Measurements from ENCODE around the gene OAF. TPM values are rescaled to one million over a fixed set of nuclear protein-coding genes. Genes with fewer than 3 reads are reported as not detected.

OAF gene
- total and polyA plus RNA-seq, 2 donors = 4.9 to 5.3 TPM

- Histone ChIP-seq H3K27ac (ENCODE audit: low read depth in 1 of 2, low read length in 1 of 2) (no peak overlapping the region), H3K27me3 (ENCODE audit: control insufficient read depth in 2 of 2, insufficient read depth in 1 of 2, low read length in 1 of 2) (peaks cover 0 to 40% of the 10 kb centered on the region in 2 donors), H3K4me3 (ENCODE audit: low read length in 2 of 2) (no peak overlapping the region), H3K4me1 (ENCODE audit: control insufficient read depth in 2 of 2, insufficient read depth in 2 of 2, low read length in 2 of 2) (peaks cover 5 to 19% of the 10 kb centered on the region in 2 donors), H3K9me3 (ENCODE audit: control insufficient read depth in 2 of 2, insufficient read depth in 1 of 2, low read length in 1 of 2) (no peaks in the 10 kb centered on the region), H3K36me3 (ENCODE audit: control insufficient read depth in 2 of 2, insufficient read depth in 2 of 2, low read length in 1 of 2) (no peaks in the 10 kb centered on the region)
- no peak for DNase-seq (ENCODE audit: low read depth in 6 of 9, low spot score in 9 of 9)
- WGBS = 97% methylated on average over 7 of the region's 7 CpGs
Measured at GRCh38 chr11:120207512-120207911, 3.3 kb upstream of the OAF start.

DNA sequence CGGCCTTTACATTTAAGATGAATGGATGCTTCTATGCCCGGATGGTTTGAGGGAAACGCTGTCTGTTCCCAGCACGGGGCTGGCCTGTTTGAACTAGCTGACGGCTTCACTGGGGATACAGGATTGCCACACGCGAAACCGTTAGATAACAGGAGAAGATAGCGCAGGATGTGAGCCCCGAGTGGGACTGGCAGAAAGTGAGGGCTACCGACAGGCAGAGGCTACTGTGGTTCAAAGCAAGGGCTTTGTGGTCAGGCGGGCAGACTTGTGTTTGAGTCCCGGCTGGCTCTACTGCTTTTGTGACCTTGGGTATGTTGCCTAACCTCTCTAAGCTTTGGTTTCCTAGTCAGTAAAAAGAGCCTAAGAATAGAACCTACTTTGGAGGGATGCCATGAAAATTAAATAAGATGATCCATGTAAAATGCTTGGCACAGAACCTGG, 2.8 kb upstream of the OAF start:
- Histone ChIP-seq H3K27ac (ENCODE audit: low read depth in 1 of 2, low read length in 1 of 2) (no peak overlapping the region), H3K4me1 (ENCODE audit: control insufficient read depth in 2 of 2, insufficient read depth in 2 of 2, low read length in 2 of 2) (peaks cover 5 to 19% of the 10 kb centered on the region in 2 donors)

GRCh38 chr11:120208777-120209176, 2.1 kb upstream of the OAF start:
- no peaks in the 10 kb centered on the region for H3K36me3 ChIP-seq (ENCODE audit: control insufficient read depth in 2 of 2, insufficient read depth in 2 of 2, low read length in 1 of 2)
- no peaks in the 10 kb centered on the region for H3K9me3 ChIP-seq (ENCODE audit: control insufficient read depth in 2 of 2, insufficient read depth in 1 of 2, low read length in 1 of 2)
- DNase-seq (ENCODE audit: low read depth in 6 of 9, low spot score in 9 of 9) = no peak
- 76% methylated on average over 6 of the region's 6 CpGs for WGBS
- no peak overlapping the region for H3K4me3 ChIP-seq (ENCODE audit: low read length in 2 of 2)
- peaks cover 5 to 19% of the 10 kb centered on the region in 2 donors for H3K4me1 ChIP-seq (ENCODE audit: control insufficient read depth in 2 of 2, insufficient read depth in 2 of 2, low read length in 2 of 2)
- H3K27ac ChIP-seq (ENCODE audit: low read depth in 1 of 2, low read length in 1 of 2) = no peak overlapping the region
- peaks cover 0 to 42% of the 10 kb centered on the region in 2 donors for H3K27me3 ChIP-seq (ENCODE audit: control insufficient read depth in 2 of 2, insufficient read depth in 1 of 2, low read length in 1 of 2)

More for the DNA sequence above, 2.8 kb upstream of the OAF start:
- no peak overlapping the region for H3K4me3 ChIP-seq (ENCODE audit: low read length in 2 of 2)
- 77% methylated on average over 13 of the region's 13 CpGs for WGBS
- no peaks in the 10 kb centered on the region for H3K9me3 ChIP-seq (ENCODE audit: control insufficient read depth in 2 of 2, insufficient read depth in 1 of 2, low read length in 1 of 2)
- peaks cover 0 to 42% of the 10 kb centered on the region in 2 donors for H3K27me3 ChIP-seq (ENCODE audit: control insufficient read depth in 2 of 2, insufficient read depth in 1 of 2, low read length in 1 of 2)
- no peak for DNase-seq (ENCODE audit: low read depth in 6 of 9, low spot score in 9 of 9)
- H3K36me3 ChIP-seq (ENCODE audit: control insufficient read depth in 2 of 2, insufficient read depth in 2 of 2, low read length in 1 of 2) = no peaks in the 10 kb centered on the region

GRCh38 chr11:120209746-120210625, 846 bp upstream of the OAF start:
- Histone ChIP-seq H3K27me3 (ENCODE audit: control insufficient read depth in 2 of 2, insufficient read depth in 1 of 2, low read length in 1 of 2) (peaks cover 0 to 42% of the 10 kb centered on the region in 2 donors), H3K4me3 (ENCODE audit: low read length in 2 of 2) (peak overlapping the region; percentile 42 to 66), H3K27ac (ENCODE audit: low read depth in 1 of 2, low read length in 1 of 2) (peak overlapping the region in 1 of 2 donors; percentile 62), H3K9me3 (ENCODE audit: control insufficient read depth in 2 of 2, insufficient read depth in 1 of 2, low read length in 1 of 2) (no peaks in the 10 kb centered on the region), H3K36me3 (ENCODE audit: control insufficient read depth in 2 of 2, insufficient read depth in 2 of 2, low read length in 1 of 2) (no peaks in the 10 kb centered on the region), H3K4me1 (ENCODE audit: control insufficient read depth in 2 of 2, insufficient read depth in 2 of 2, low read length in 2 of 2) (peaks cover 5 to 19% of the 10 kb centered on the region in 2 donors)
- peak in 1 of 9 donors; percentile 9 for DNase-seq (ENCODE audit: low read depth in 6 of 9, low spot score in 9 of 9)
- WGBS = 21% methylated on average over 26 of the region's 26 CpGs

DNA sequence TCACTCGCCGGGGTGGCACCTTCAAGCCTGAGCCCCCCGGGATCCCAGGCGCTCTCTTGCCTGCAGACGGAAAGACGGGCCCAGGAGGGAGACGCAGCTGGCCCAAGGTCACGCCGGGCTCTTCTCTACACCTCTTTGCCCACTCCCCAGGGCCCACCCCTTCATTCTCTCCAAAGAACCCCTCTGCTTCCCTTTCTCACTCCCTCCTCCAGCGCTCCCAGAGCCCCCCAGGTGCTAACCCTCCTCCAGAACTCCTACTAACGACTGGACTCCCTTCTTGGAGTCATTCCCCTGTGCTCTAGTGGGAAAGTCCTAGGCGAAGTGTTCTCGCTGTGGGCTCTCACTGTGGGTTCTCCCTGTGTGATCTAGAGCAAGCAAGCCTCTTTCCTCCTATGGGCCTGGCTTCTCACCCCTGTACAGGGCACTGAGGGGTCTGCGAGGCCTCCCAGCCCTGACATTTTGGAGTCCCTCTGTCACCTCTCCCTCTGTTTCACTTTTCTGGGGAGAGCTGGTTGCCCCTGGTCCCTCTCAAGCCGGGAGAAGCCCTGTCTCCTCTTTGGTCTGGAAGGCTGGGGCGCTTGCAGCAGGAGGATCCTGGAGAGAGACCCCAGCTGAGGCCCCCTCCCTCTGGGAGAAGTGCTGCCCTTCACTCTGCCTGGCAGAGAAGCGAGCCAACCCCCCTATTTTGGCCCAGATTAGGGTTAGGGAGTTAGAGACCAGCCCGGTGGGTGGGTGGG, 858 bp downstream of the OAF start:
- 22% methylated on average over 18 of the region's 18 CpGs for WGBS
- peak overlapping the region in 1 of 2 donors; percentile 55 for H3K27ac ChIP-seq (ENCODE audit: low read depth in 1 of 2, low read length in 1 of 2)
- DNase-seq (ENCODE audit: low read depth in 6 of 9, low spot score in 9 of 9) = no peak
- H3K27me3 ChIP-seq (ENCODE audit: control insufficient read depth in 2 of 2, insufficient read depth in 1 of 2, low read length in 1 of 2) = peaks cover 0 to 42% of the 10 kb centered on the region in 2 donors
- no peaks in the 10 kb centered on the region for H3K36me3 ChIP-seq (ENCODE audit: control insufficient read depth in 2 of 2, insufficient read depth in 2 of 2, low read length in 1 of 2)
- no peaks in the 10 kb centered on the region for H3K9me3 ChIP-seq (ENCODE audit: control insufficient read depth in 2 of 2, insufficient read depth in 1 of 2, low read length in 1 of 2)
- H3K4me1 ChIP-seq (ENCODE audit: control insufficient read depth in 2 of 2, insufficient read depth in 2 of 2, low read length in 2 of 2) = peaks cover 5 to 16% of the 10 kb centered on the region in 2 donors
- peak overlapping the region; percentile 38 to 66 for H3K4me3 ChIP-seq (ENCODE audit: low read length in 2 of 2)

DNA sequence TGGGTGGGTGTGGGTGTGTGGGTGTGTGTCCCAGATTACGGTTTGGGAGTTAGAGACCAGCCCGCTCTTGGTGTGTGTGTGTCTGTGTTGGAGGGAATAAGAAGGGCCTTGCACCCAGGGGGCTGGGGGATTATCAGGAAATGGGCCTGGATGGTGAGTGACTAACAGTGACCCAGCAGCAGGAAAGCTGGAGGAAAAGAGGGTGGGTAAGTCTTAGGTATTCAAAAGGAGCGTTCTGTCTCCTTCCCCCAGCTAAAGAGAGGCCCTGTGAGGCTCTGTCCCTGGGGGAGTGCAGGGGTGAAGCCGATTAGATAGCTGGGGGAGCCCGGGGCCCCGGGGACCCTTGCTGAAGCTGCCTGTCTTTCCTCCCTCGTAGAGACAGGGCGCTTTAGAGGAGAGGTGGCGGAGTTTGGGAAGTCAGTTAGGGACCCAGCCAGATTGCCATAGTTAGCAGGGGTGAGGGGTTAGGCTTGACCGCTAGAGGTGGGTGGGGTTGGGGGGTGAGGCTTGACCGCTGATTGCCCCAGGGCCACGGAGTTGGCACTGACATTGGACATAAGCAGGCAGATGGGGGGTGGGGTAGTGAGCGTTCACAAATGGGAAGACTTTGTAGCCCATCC, 1.5 kb downstream of the OAF start:
- Histone ChIP-seq H3K27ac (ENCODE audit: low read depth in 1 of 2, low read length in 1 of 2) (no peak overlapping the region), H3K4me1 (ENCODE audit: control insufficient read depth in 2 of 2, insufficient read depth in 2 of 2, low read length in 2 of 2) (peaks cover 5 to 16% of the 10 kb centered on the region in 2 donors), H3K36me3 (ENCODE audit: control insufficient read depth in 2 of 2, insufficient read depth in 2 of 2, low read length in 1 of 2) (no peaks in the 10 kb centered on the region), H3K4me3 (ENCODE audit: low read length in 2 of 2) (no peak overlapping the region), H3K27me3 (ENCODE audit: control insufficient read depth in 2 of 2, insufficient read depth in 1 of 2, low read length in 1 of 2) (peaks cover 0 to 42% of the 10 kb centered on the region in 2 donors), H3K9me3 (ENCODE audit: control insufficient read depth in 2 of 2, insufficient read depth in 1 of 2, low read length in 1 of 2) (no peaks in the 10 kb centered on the region)
- 81% methylated on average over 13 of the region's 13 CpGs for WGBS
- DNase-seq (ENCODE audit: low read depth in 6 of 9, low spot score in 9 of 9) = no peak

DNA sequence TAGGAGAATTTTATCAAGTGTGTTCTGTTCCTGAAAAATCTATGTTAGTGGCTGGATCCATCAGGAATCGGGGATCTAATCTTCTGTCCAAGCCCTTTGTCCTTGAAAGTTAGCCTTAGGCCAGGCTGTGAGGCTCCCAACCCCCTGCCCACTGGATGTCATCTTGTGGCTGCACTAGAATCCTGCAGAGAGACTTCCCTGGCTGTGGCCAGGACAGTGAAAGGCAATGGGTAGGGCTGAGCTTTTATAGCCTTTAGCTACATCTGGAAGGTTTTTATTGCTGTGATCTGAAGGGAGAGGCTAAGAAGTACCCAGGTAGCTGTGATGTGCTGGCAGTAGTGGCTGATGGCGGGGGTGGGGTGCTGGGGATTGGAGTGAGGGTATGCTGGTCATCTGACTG, 2.1 kb downstream of the OAF start:
- Histone ChIP-seq H3K4me1 (ENCODE audit: control insufficient read depth in 2 of 2, insufficient read depth in 2 of 2, low read length in 2 of 2) (peaks cover 5 to 14% of the 10 kb centered on the region in 2 donors), H3K27ac (ENCODE audit: low read depth in 1 of 2, low read length in 1 of 2) (no peak overlapping the region), H3K9me3 (ENCODE audit: control insufficient read depth in 2 of 2, insufficient read depth in 1 of 2, low read length in 1 of 2) (no peaks in the 10 kb centered on the region), H3K27me3 (ENCODE audit: control insufficient read depth in 2 of 2, insufficient read depth in 1 of 2, low read length in 1 of 2) (peaks cover 0 to 37% of the 10 kb centered on the region in 2 donors), H3K36me3 (ENCODE audit: control insufficient read depth in 2 of 2, insufficient read depth in 2 of 2, low read length in 1 of 2) (no peaks in the 10 kb centered on the region), H3K4me3 (ENCODE audit: low read length in 2 of 2) (no peak overlapping the region)
- WGBS = 94% methylated on average over 2 of the region's 2 CpGs
- DNase-seq (ENCODE audit: low read depth in 6 of 9, low spot score in 9 of 9) = no peak

DNA sequence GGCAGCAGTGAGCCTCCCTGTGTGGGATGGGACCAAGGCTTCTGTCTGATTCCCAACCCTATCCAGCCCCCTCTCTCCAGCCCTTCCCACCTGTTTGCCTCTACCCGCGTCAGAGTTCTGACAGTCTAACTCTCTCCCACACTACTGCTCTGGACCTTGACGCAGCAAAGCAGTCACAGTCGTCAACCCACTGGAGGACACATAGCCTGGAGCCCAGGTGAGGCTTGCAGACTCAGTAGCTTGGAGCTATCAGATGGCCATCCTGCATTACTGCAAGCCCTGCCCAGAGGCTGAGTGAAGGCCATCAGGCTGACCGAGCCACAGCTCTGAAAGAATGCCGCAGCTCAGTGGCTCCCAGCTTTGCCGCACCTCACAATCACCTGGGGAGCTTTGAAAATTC, 3.7 kb downstream of the OAF start:
- Histone ChIP-seq H3K27me3 (ENCODE audit: control insufficient read depth in 2 of 2, insufficient read depth in 1 of 2, low read length in 1 of 2) (peaks cover 0 to 25% of the 10 kb centered on the region in 2 donors), H3K36me3 (ENCODE audit: control insufficient read depth in 2 of 2, insufficient read depth in 2 of 2, low read length in 1 of 2) (no peaks in the 10 kb centered on the region), H3K27ac (ENCODE audit: low read depth in 1 of 2, low read length in 1 of 2) (no peak overlapping the region), H3K4me3 (ENCODE audit: low read length in 2 of 2) (no peak overlapping the region), H3K4me1 (ENCODE audit: control insufficient read depth in 2 of 2, insufficient read depth in 2 of 2, low read length in 2 of 2) (peaks cover 5 to 16% of the 10 kb centered on the region in 2 donors), H3K9me3 (ENCODE audit: control insufficient read depth in 2 of 2, insufficient read depth in 1 of 2, low read length in 1 of 2) (no peaks in the 10 kb centered on the region)
- no peak for DNase-seq (ENCODE audit: low read depth in 6 of 9, low spot score in 9 of 9)
- WGBS = 99% methylated on average over 7 of the region's 7 CpGs

Measured in thymus (tissue), 11 donors.